HepG2 (cell line): ENCODE data around the gene FASTK. TPM values are rescaled to one million over a fixed set of nuclear protein-coding genes. Genes with fewer than 3 reads are reported as not detected.
A peak's percentile ranks its signal among the peaks of the same experiment; 100 is the strongest.

Experiments used
- ARNTL ChIP-seq: sonication (generic); formaldehyde crosslinking; IDR thresholded peaks from 2 replicates; pipeline ENCODE4 v1.4.0; 2020; ENCODE audit warnings: mild to moderate bottlenecking, missing genetic modification reagents
- CSRNP1 ChIP-seq: sonication (generic); formaldehyde crosslinking; IDR thresholded peaks from 2 replicates; pipeline ENCODE4 v1.8.1; 2023; ENCODE audit warnings: mild to moderate bottlenecking, missing genetic modification reagents
- IRX3 ChIP-seq: sonication (generic); formaldehyde crosslinking; IDR thresholded peaks from 2 replicates; pipeline ENCODE4 v1.8.1; 2023; ENCODE audit warnings: mild to moderate bottlenecking, low read depth, missing genetic modification reagents, borderline replicate concordance
- KDM5A ChIP-seq: fragments of 200-600 bp; sonication (generic); IDR thresholded peaks from 2 replicates; pipeline ENCODE4 v1.7.0; 2018; ENCODE audit warnings: antibody characterized with exemption, mild to moderate bottlenecking, low read length, borderline replicate concordance
- SAP130 ChIP-seq: IDR thresholded peaks from 2 replicates; pipeline ENCODE4 v1.6.1; 2016; ENCODE audit warnings: low read depth
- SMAD3 ChIP-seq: sonication (generic); formaldehyde crosslinking; IDR thresholded peaks from 2 replicates; pipeline ENCODE4 v1.4.0; 2020; ENCODE audit warnings: missing genetic modification reagents
- TOE1 ChIP-seq: sonication (generic); formaldehyde crosslinking; IDR thresholded peaks from 2 replicates; pipeline ENCODE4 v1.4.0; 2020; ENCODE audit warnings: mild to moderate bottlenecking, missing genetic modification reagents
- ZNF232 ChIP-seq: sonication (generic); formaldehyde crosslinking; IDR thresholded peaks from 2 replicates; pipeline ENCODE4 v1.4.0; 2020; ENCODE audit warnings: missing genetic modification reagents, borderline replicate concordance
- ZNF276 ChIP-seq: sonication (generic); formaldehyde crosslinking; IDR thresholded peaks from 2 replicates; pipeline ENCODE4 v1.4.0; 2020; ENCODE audit warnings: mild to moderate bottlenecking, low read depth, missing genetic modification reagents
- ZNF354B ChIP-seq: sonication (generic); formaldehyde crosslinking; IDR thresholded peaks from 2 replicates; pipeline ENCODE4 v1.8.0; 2022; ENCODE audit warnings: mild to moderate bottlenecking, missing genetic modification reagents
- ZNF510 ChIP-seq: sonication (generic); formaldehyde crosslinking; IDR thresholded peaks from 2 replicates; pipeline ENCODE4 v1.4.0; 2020; ENCODE audit warnings: low read depth, mild to moderate bottlenecking, missing genetic modification reagents
- ZNF850 ChIP-seq: sonication (generic); formaldehyde crosslinking; conservative IDR thresholded peaks from 2 replicates; pipeline ENCODE4 v1.9.0; 2021; ENCODE audit warnings: mild to moderate bottlenecking, missing genetic modification reagents
- ZSCAN9 ChIP-seq: IDR thresholded peaks from 2 replicates; pipeline ENCODE4 v1.6.1; 2016; ENCODE audit warnings: borderline replicate concordance
- polyA plus RNA-seq, 8 experiments: library from polyadenylated mRNA; depleted of rRNA in 3 of 8; stranded (reverse) in 7 of 8; unstranded in 1 of 8; fragments of >200 nt; fragmentation: Illumina TruSeq in 4 of 8; extraction: Trizol in 4 of 8; gene quantifications; 2 replicates each; pipeline versions ENCODE4 v1.2.1 to v1.2.3, GENCODE V29; 2011 to 2016; ENCODE audit warnings: low read depth in 4 of 8, missing spikeins in 1 of 8, mixed read lengths in 1 of 8; ENCODE audit not compliant: insufficient read depth in 1 of 8
- total RNA-seq, 5 experiments: library from RNA; depleted of rRNA; stranded (reverse); fragments of >200 nt; fragmentation: Illumina TruSeq; extraction: Trizol; gene quantifications; 2 replicates each; pipeline ENCODE4 v1.2.3, GENCODE V29; 2016; ENCODE audit warnings: low read depth in 1 of 5
- TF ChIP-seq, protein P1 (sequence below), 2 experiments: sonication (generic) in 1 of 2; formaldehyde crosslinking in 1 of 2; IDR thresholded peaks; 2 replicates each; pipeline versions ENCODE4 v1.4.0 to v1.6.1; 2016 to 2020; ENCODE audit warnings: borderline replicate concordance in 1 of 2, low read depth in 1 of 2, mild to moderate bottlenecking in 1 of 2, missing genetic modification reagents in 1 of 2
- TF ChIP-seq, protein P2 (sequence below): sonication (generic); formaldehyde crosslinking; IDR thresholded peaks from 2 replicates; pipeline ENCODE4 v1.4.0; 2020; ENCODE audit warnings: missing genetic modification reagents
- TF ChIP-seq, protein P3 (sequence below): sonication (generic); formaldehyde crosslinking; conservative IDR thresholded peaks from 2 replicates; pipeline ENCODE4 v1.5.0; 2020; ENCODE audit warnings: missing genetic modification reagents

Gene FASTK
- total and polyA plus RNA-seq, 2 of the 13 experiments (the other 11 are each of a cell fraction or from before 2014, with no cell fraction given), result 52.9 to 55.7 TPM

- TF ChIP-seq CSRNP1 (CRISPR knock-in tag) (0 out of 2 replicates have a peak, but pooled peaks have one; percentile 40), SMAD3 (CRISPR knock-in tag) (no peak), SAP130 (CRISPR knock-in tag) (peak; percentile 85), ZSCAN9 (CRISPR knock-in tag) (peak; percentile 4; the same call in 1 of the 2 replicates), ZNF232 (CRISPR knock-in tag) (peak; percentile 55; the same call in 1 of the 2 replicates), TOE1 (CRISPR knock-in tag) (0 out of 2 replicates have a peak, but pooled peaks have one; percentile 34), IRX3 (peak; percentile 68; the same call in 1 of the 2 replicates), ZNF276 (CRISPR knock-in tag) (0 out of 2 replicates have a peak, but pooled peaks have one; percentile 76), ARNTL (CRISPR knock-in tag) (peak; percentile 49; the same call in 1 of the 2 replicates), ZNF510 (CRISPR knock-in tag) (0 out of 2 replicates have a peak, but pooled peaks have one; percentile 68), KDM5A (peak; percentile 78), ZNF850 (CRISPR knock-in tag) (no peak), ZNF354B (CRISPR knock-in tag) (0 out of 2 replicates have a peak, but pooled peaks have one; percentile 50)
- TF ChIP-seq, protein P1, sequence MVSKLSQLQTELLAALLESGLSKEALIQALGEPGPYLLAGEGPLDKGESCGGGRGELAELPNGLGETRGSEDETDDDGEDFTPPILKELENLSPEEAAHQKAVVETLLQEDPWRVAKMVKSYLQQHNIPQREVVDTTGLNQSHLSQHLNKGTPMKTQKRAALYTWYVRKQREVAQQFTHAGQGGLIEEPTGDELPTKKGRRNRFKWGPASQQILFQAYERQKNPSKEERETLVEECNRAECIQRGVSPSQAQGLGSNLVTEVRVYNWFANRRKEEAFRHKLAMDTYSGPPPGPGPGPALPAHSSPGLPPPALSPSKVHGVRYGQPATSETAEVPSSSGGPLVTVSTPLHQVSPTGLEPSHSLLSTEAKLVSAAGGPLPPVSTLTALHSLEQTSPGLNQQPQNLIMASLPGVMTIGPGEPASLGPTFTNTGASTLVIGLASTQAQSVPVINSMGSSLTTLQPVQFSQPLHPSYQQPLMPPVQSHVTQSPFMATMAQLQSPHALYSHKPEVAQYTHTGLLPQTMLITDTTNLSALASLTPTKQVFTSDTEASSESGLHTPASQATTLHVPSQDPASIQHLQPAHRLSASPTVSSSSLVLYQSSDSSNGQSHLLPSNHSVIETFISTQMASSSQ (IDR thresholded peaks at IDR 0.05; ENCODE audit: low read depth), result no peak
- TF ChIP-seq, protein P1 (CRISPR knock-in tag; IDR thresholded peaks at IDR 0.05; ENCODE audit: borderline replicate concordance), result peak; percentile 69; the same call in 1 of the 2 replicates
- TF ChIP-seq, protein P2, sequence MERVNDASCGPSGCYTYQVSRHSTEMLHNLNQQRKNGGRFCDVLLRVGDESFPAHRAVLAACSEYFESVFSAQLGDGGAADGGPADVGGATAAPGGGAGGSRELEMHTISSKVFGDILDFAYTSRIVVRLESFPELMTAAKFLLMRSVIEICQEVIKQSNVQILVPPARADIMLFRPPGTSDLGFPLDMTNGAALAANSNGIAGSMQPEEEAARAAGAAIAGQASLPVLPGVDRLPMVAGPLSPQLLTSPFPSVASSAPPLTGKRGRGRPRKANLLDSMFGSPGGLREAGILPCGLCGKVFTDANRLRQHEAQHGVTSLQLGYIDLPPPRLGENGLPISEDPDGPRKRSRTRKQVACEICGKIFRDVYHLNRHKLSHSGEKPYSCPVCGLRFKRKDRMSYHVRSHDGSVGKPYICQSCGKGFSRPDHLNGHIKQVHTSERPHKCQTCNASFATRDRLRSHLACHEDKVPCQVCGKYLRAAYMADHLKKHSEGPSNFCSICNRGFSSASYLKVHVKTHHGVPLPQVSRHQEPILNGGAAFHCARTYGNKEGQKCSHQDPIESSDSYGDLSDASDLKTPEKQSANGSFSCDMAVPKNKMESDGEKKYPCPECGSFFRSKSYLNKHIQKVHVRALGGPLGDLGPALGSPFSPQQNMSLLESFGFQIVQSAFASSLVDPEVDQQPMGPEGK (CRISPR knock-in tag), result peak; percentile 83
- TF ChIP-seq, protein P3, sequence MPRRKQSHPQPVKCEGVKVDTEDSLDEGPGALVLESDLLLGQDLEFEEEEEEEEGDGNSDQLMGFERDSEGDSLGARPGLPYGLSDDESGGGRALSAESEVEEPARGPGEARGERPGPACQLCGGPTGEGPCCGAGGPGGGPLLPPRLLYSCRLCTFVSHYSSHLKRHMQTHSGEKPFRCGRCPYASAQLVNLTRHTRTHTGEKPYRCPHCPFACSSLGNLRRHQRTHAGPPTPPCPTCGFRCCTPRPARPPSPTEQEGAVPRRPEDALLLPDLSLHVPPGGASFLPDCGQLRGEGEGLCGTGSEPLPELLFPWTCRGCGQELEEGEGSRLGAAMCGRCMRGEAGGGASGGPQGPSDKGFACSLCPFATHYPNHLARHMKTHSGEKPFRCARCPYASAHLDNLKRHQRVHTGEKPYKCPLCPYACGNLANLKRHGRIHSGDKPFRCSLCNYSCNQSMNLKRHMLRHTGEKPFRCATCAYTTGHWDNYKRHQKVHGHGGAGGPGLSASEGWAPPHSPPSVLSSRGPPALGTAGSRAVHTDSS (CRISPR knock-in tag), result no peak
These were observed at the start of gene FASTK (continued) for GRCh38 chr7:151080522-151081169.
